ENCODE data around the gene CDH20.

GRCh38 chr18:61578846-61579245 lies 245.6 kb downstream of the CDH20 start:
- TF ChIP-seq POLR2A (IDR thresholded peaks at IDR 0.05; ENCODE audit: low read length) = no peak
- TF ChIP-seq GATA1 (IDR thresholded peaks at IDR 0.05; ENCODE audit: low read depth, low read length) = no peak
